NCI-H128 (cell line): ENCODE results near the gene ETV3.

ENCODE experiments used
- DNase-seq: peaks from one replicate; lab custom pipeline; 2025; ENCODE audit not compliant: unreplicated experiment; lab: John Stamatoyannopoulos, UW

Gene ETV3

DNA sequence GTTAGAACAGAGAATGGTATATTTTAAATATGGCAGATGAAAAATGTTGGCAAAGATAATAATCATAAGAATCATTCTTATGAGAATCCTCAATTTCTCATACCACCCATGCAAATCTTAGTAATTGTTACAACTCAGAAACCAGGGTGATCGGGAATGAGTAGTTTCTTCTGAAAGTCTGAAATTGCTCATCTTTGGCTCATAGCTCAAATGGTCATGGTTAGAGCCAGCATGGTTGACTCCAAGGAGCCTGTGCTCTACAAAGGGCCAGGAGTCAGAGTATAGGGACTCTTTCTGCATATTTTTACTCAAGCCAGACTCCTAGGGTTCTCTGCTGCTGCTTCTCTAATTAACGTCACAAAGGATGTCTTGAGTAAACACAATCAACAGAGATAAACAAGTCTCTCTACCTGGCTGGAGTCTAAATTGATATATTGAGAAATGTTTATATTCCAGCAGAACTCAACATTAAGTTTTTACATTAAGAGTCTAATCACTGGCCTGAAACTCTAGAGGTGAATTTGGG lies 1.9 kb upstream of the ETV3 start:
- DNase-seq = no peak

GRCh38 chr1:157139052-157139715 lies 989 bp upstream of the ETV3 start:
- no peak for DNase-seq

GRCh38 chr1:157137408-157138219 lies 581 bp downstream of the ETV3 start:
- DNase-seq = no peak

DNA sequence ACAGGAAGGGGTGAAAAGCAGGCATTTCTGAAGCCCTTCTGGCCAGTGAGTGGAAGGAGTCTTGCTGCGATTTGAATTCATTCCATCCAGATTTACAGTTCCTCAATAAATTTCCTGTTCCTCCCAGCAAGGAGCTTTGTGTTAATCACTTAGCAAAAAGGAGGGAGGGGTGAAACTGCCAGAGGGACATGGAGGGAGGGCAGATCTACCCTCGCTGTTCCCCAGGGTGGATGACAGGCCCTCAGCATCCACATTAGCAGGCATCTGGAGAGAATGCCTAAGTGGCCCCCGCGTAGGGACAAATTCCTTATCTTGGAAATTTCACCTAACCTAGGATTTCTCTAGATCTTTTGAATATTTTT lies 1.2 kb downstream of the ETV3 start:
- DNase-seq = no peak

DNA sequence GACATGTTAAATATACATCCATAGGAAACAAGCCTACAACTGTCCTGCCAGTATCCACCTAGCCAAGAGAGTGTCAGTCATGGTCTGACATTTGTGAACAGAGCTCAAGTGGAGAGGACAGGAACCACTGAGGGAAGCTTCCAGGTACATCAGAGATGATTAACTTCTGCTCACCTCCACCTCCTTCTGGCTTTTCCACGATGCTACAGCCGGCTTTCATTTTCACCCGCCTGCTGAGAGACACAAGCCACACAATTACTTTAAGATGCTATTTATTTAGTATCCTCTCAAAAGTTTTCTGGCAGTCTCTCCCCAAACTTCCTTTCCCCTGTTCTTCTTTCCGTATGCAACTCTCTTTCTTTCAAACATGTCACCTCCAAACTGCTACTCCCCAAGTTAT lies 2.1 kb downstream of the ETV3 start:
- no peak for DNase-seq

GRCh38 chr1:157135646-157136045 lies 2.5 kb downstream of the ETV3 start:
- no peak for DNase-seq

- no peak for DNase-seq
These were observed 3.1 kb downstream of the ETV3 start for GRCh38 chr1:157135070-157135469.

DNA sequence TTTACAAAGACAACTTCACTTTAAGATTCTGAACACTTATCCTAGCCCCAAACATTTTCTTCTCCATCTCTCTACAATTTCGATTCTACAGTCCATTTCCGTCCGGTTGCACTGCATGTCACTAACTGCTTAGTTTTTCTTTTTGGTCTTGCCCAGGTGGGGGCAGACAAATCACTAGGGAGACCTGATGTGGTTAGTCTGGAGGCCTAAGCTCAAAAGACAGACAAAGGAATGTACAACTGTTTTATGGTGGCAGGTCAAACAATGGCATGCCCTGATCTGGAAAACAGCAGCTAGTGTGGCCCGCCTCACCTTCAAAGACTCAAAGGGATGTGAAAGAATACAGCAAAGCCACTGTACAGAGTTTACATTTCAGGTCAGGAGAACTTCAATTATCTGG lies 3.8 kb downstream of the ETV3 start:
- no peak for DNase-seq

- DNase-seq = no peak
These were observed 4.8 kb downstream of the ETV3 start for GRCh38 chr1:157133426-157133825.

- DNase-seq = no peak
These were observed 5.5 kb downstream of the ETV3 start for GRCh38 chr1:157132616-157133167.

DNA sequence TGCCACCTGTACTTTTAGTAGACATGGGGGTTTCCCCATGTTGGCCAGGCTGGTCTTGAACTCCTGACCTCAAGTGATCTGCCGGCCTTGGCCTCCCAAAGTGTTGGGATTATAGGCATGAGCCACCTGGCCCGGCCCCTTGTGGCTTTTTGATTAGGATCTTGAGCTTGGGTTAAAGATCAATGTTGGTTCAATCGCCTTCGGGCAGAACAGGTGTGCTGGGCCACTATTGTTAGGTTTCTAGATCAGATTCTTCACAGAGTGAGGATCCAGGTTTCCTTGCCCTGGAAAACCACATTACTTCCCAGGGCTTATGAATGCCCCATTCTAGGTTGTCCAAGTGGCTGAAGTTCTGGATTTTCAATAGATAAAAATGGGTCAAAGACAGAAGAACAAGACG lies 6.1 kb downstream of the ETV3 start:
- DNase-seq = no peak

- no peak for DNase-seq
These were observed 6.9 kb downstream of the ETV3 start for GRCh38 chr1:157131281-157131680.

GRCh38 chr1:157124855-157125254 lies 13.3 kb downstream of the ETV3 start:
- no peak for DNase-seq

- no peak for DNase-seq
These were observed 18.7 kb downstream of the ETV3 start for GRCh38 chr1:157119448-157119847.

DNA sequence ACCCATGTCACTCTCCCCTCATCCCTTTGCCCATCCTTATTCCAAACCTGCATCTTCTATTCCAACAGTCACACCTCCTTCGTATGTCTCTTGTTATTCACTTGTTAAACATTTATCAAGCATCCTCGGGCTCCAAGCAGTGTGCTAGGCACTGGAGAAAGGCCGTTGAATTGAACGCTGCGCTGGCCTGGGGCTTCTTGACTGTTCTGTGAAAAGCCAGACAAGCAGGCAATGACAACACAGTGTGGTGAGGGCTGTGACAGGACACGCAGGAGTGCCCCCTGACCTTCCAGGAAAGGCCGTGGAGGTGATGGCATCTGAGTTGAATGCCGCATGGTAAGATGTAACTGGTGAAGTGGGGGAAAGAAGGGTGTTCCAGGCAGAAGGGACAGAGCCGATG lies 19.2 kb downstream of the ETV3 start:
- no peak for DNase-seq

- no peak for DNase-seq
These were observed 20.6 kb downstream of the ETV3 start for GRCh38 chr1:157117527-157118057.

- no peak for DNase-seq
These were observed 21.5 kb downstream of the ETV3 start for GRCh38 chr1:157116737-157117103.

DNA sequence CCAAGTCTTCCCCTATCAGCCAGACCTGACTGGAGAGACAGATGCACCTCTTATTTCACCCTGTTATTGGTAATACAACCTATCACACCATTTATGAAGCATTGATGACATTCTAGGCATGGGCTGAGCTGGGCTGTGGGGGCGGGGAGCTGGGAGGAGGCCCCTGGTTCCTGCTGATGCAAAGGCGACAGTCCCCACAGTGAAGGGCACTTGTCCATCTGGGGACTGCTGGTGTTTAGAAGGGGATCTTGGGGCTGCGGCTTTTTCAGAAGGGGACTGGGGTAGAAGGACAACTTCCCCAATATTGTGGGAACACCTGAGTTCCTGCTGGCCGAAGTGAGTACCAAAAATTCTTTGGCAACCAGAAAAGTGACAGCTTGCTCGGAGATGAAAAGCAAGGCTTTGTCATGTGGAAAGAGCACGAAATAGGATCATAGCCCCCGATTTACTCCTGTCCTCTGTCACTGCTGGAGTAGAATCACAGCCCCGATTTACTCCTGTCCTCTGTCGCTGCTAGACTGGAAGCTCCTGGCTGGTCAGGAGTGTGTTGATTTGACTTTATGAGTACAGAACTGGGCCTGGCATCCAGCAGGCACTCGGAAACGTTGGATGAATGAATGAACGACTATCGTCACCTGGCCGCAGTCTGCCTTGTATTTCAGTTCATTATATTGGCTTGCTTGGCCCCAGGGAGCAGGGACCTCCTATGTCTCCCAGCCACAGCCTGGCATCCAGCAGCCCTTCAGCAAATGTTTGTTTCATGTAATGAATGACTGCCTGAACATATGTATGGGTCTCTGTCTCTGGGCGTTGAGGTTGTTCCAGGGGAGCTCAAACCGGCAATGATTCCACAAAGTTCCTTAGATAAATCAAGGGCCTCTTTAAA lies 22.1 kb downstream of the ETV3 start:
- DNase-seq = no peak

DNA sequence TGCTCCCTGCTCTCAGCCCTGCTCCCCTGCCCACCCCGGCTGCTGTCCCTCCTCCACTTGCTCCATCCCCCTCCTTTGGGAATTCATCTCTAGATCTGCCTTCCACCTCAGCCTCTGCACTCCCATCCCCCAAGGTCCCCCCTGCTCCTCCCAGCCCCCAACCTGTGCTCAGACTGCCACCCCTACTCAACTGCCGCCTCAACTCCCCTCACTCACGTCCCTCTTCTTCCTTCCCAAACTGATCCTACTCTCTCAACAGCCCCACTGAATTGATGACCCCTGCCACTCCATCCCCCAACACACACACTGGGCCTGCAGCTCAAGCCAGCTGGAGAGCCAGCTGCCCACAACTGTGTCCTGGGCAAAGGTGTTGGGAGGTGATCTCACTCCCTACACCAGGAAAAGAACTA lies 22.8 kb downstream of the ETV3 start:
- DNase-seq = no peak

DNA sequence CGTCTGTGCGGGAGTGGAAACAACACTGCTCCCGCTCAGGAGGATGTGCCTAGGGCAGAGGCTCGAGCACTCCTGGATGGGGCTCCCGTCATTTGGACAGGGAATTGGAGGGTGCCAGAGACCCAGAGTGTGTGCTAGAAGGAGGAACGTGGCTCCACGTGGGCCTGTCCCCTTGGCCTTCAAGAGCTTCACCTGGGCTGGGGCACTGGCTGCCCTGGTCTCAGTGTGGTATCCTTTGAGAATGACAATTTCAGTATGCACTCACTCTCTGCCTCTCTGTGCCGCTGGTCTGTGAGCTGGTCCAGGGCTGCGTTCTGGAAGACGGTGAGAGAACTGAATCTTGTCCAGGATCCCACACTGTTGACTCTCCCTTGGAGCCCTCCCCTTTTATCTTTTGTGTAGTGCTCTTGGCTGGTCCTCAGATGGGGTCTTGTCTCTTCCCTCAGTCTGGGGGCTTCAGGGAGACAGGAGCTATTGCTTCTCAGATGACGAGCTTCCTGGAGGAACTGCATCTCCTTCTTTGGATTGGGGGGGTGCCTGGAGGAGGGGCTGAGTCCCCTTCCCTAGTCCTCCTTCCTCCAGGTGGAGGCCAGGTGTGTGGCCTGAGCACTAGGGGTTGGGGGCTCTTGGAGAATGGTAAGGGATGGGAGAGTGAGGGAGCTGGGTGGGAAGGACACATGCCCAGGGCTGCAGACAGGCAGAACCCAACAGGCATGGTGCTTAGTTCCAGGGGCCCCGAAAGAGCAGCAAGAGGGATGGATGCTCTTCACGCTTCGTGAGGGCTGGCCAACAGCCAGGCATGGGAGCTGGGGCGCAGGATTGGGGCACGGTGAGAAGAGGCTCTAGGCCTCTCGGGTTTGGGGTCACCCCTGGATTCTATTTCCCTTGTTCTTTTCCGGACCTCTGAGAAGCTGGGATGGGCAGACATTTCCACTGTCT lies 23.7 kb downstream of the ETV3 start:
- no peak for DNase-seq
